ENCODE data around the gene CHRNA4. TPM values are rescaled to one million over a fixed set of nuclear protein-coding genes. Genes with fewer than 3 reads are reported as not detected.

The CHRNA4 gene
- total RNA-seq, 2 experiments from 2014 or later, result not detected

DNA sequence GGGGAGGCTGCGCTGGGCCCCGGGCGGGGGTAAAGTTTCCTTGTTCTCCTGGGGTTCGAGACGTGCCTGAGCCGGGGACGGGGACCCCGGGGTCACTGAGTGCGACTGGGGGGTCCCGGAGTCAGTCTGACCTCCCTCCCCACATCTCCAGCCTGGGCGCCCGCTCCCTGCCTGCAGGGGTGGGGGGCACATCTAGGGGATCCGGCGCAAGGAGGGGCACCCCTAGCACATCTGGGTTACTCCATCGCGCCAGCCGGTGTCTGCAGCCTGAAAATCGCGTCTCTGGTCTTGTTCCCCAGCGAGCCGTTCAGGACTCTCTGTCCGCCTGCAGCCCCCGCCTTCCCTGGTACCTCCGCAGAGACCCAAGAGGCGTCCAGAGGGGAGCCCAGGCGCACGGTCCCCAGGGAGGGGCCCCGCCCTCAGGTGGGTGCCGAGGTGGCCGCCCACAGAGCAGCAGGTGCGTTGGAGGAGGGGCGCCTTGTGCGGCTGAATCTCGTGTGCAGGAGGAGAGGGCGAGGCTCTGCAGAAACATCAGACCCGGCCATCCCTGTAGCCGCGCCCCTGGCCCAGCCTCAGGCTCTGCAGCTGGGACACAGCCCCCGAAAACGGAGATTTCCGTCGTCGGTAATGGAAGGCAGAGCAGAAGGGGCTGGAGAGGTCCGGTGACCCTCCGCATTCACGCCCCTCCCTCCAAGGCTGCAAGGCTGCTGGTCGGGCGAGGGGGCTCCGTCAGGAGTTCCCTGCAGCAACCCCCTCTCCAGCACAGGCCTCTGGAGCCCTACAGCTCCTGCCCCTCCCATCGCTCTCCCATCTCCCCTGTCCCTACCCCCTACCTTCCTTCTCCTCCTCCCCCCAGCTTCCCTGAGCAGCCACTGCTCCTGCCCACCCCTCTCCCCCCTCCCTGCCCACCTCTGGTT lies 628 bp upstream of the CHRNA4 start:
- TF ChIP-seq, protein P1, sequence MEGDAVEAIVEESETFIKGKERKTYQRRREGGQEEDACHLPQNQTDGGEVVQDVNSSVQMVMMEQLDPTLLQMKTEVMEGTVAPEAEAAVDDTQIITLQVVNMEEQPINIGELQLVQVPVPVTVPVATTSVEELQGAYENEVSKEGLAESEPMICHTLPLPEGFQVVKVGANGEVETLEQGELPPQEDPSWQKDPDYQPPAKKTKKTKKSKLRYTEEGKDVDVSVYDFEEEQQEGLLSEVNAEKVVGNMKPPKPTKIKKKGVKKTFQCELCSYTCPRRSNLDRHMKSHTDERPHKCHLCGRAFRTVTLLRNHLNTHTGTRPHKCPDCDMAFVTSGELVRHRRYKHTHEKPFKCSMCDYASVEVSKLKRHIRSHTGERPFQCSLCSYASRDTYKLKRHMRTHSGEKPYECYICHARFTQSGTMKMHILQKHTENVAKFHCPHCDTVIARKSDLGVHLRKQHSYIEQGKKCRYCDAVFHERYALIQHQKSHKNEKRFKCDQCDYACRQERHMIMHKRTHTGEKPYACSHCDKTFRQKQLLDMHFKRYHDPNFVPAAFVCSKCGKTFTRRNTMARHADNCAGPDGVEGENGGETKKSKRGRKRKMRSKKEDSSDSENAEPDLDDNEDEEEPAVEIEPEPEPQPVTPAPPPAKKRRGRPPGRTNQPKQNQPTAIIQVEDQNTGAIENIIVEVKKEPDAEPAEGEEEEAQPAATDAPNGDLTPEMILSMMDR (IDR thresholded peaks at IDR 0.05), result no peak
- Mint-ChIP-seq H3K4me1 (ENCODE audit: low read depth) (no peaks in the 10 kb centered on the region), H3K9me3 (no peaks in the 10 kb centered on the region), H3K27me3 (peaks cover 26% of the 10 kb centered on the region), H3K27ac (no peak overlapping the region), H3K4me3 (no peak overlapping the region), H3K36me3 (ENCODE audit: low read depth) (no peaks in the 10 kb centered on the region)
- Histone ChIP-seq H3K4me1 (ENCODE audit: insufficient read depth, low read length) (peaks cover 6% of the 10 kb centered on the region), H3K27ac (ENCODE audit: low read depth in 1 of 2, low read length in 2 of 2) (no peak overlapping the region), H3K36me3 (ENCODE audit: insufficient read depth, low read length) (no peaks in the 10 kb centered on the region), H3K4me3 (ENCODE audit: low read length) (no peak overlapping the region), H3K27me3 (ENCODE audit: control insufficient read depth in 1 of 2, insufficient read depth in 2 of 2, low read length in 2 of 2) (peaks cover 35 to 45% of the 10 kb centered on the region in 2 experiments), H3K9me3 (ENCODE audit: control insufficient read depth in 1 of 2, insufficient read depth in 1 of 2, low read length in 2 of 2) (peaks cover 0 to 41% of the 10 kb centered on the region in 2 experiments)
- ATAC-seq (ENCODE audit: poor library complexity), result no peak
- ChIA-PET CTCF (no interaction called here), POLR2A (no interaction called here)
- no peak for DNase-seq
- intact Hi-C loops (cut with DNase I, micrococcal nuclease), result no loop called here

DNA sequence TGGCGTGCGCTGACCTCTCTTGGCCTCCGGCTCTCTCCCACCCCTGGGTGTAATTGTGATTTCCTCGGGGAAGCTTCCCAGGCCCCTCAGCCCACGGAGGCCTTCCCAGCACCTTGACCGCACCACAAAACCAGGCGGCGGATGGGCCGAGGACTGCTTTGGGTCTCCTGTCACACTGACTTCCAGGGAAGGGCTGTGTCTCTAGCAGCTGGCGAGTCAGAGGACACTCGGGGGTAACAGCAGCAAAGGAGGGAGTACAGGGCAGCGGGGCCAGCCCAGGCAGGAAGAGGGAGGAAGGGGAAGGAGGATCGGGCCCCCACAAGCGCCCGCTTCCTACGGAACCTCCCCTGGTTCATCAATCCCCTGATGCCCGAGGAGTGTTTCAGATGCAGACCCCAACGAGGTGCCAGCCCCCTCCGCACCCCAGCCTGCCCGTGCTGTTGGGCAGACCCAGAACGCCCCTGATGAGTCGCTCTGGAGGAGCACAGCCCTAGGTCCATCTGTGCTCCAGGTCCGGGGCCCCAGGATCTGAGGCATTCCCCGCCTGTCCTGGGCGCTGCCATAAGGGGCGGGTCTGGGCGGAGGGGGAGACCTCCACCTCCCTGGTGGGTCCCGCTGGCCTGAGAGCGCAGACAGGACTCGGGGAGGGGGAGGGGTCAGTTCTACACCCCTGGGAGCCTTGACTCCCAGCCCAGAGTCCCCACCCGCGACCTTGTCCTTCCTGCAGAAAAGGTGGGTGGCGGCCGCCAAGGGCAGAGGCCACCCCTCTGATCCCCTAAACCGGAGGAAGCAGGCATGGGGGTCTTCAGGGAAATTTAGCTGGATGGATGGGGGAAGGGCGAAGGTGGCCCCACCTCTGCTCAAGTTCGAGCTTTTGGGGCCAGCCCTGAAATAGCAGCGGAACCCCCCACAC lies 956 bp downstream of the CHRNA4 start:
- Mint-ChIP-seq H3K4me3 (no peak overlapping the region), H3K4me1 (ENCODE audit: low read depth) (no peaks in the 10 kb centered on the region), H3K27ac (no peak overlapping the region), H3K9me3 (no peaks in the 10 kb centered on the region), H3K27me3 (peaks cover 28% of the 10 kb centered on the region), H3K36me3 (ENCODE audit: low read depth) (no peaks in the 10 kb centered on the region)
- Histone ChIP-seq H3K36me3 (ENCODE audit: insufficient read depth, low read length) (no peaks in the 10 kb centered on the region), H3K27me3 (ENCODE audit: control insufficient read depth in 1 of 2, insufficient read depth in 2 of 2, low read length in 2 of 2) (peaks cover 35 to 45% of the 10 kb centered on the region in 2 experiments), H3K9me3 (ENCODE audit: control insufficient read depth in 1 of 2, insufficient read depth in 1 of 2, low read length in 2 of 2) (peaks cover 0 to 47% of the 10 kb centered on the region in 2 experiments), H3K4me1 (ENCODE audit: insufficient read depth, low read length) (peaks cover 6% of the 10 kb centered on the region), H3K4me3 (ENCODE audit: low read length) (no peak overlapping the region), H3K27ac (ENCODE audit: low read depth in 1 of 2, low read length in 2 of 2) (no peak overlapping the region)
- ATAC-seq (ENCODE audit: poor library complexity) (no peak), DNase-seq (no peak)
- intact Hi-C loops (cut with DNase I, micrococcal nuclease), result no loop called here
- TF ChIP-seq, protein P1 (IDR thresholded peaks at IDR 0.05), result no peak
- ChIA-PET CTCF (no interaction called here), POLR2A (no interaction called here)

DNA sequence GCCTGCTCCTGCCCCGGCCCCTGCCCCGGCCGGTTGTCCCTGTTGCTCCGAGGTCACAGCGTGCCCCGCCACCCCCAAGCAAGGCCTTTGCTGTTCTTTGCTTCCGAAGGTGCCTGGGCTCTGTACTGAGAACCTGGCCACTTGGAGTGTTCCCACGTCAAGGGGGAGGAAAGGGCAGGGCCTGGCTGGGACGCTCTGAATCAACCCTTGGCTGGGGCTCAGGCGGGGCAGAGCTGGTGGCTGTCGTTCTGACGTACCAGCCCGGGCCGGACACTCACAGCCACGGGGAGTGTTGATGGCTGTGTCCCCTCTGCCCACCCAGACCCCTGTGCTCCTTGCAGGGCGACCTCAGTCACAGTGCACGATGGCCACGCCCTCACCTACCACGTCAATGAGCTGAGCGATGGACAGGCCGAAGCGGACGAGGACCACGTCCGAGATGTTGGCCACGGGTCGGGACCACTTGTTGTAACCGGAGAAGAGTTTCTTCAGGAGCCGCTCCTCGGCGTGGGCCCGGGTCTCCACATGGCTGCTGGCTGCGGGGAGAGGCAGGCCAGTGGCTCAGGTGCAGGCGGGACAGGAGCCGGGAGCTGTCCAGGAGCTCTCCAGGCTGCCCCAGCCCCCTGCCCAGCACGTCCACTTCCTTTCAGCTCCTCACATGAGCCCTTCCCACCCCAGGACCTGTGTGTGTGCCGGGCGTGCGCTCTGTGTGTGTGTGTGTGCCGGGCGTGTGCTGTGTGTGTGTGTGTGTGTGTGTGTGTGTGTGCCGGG lies 1.8 kb downstream of the CHRNA4 start:
- H3K4me3 Mint-ChIP-seq, result no peak overlapping the region
- H3K4me1 Mint-ChIP-seq (ENCODE audit: low read depth), result no peaks in the 10 kb centered on the region
- Histone ChIP-seq H3K4me3 (ENCODE audit: low read length) (no peak overlapping the region), H3K27ac (ENCODE audit: low read depth in 1 of 2, low read length in 2 of 2) (no peak overlapping the region), H3K27me3 (ENCODE audit: control insufficient read depth in 1 of 2, insufficient read depth in 2 of 2, low read length in 2 of 2) (peaks cover 38 to 45% of the 10 kb centered on the region in 2 experiments), H3K36me3 (ENCODE audit: insufficient read depth, low read length) (no peaks in the 10 kb centered on the region), H3K4me1 (ENCODE audit: insufficient read depth, low read length) (peaks cover 6% of the 10 kb centered on the region), H3K9me3 (ENCODE audit: control insufficient read depth in 1 of 2, insufficient read depth in 1 of 2, low read length in 2 of 2) (peaks cover 0 to 52% of the 10 kb centered on the region in 2 experiments)
- H3K36me3 Mint-ChIP-seq (ENCODE audit: low read depth), result no peaks in the 10 kb centered on the region
- no peak overlapping the region for H3K27ac Mint-ChIP-seq
- DNase-seq, result no peak
- intact Hi-C loops (cut with DNase I, micrococcal nuclease), result no loop called here
- no peaks in the 10 kb centered on the region for H3K9me3 Mint-ChIP-seq
- TF ChIP-seq, protein P1 (IDR thresholded peaks at IDR 0.05), result no peak
- no peak for ATAC-seq (ENCODE audit: poor library complexity)
- ChIA-PET CTCF (no interaction called here), POLR2A (no interaction called here)
- H3K27me3 Mint-ChIP-seq, result peaks cover 31% of the 10 kb centered on the region
